HG03196 (cell line): ENCODE results near the gene RTF2.

ENCODE experiments used
- ATAC-seq: cut with Tn5 transposase; IDR thresholded peaks from one replicate; pipeline ENCODE4 v1.9.1; 2021; ENCODE audit not compliant: unreplicated experiment

Gene RTF2, protein sequence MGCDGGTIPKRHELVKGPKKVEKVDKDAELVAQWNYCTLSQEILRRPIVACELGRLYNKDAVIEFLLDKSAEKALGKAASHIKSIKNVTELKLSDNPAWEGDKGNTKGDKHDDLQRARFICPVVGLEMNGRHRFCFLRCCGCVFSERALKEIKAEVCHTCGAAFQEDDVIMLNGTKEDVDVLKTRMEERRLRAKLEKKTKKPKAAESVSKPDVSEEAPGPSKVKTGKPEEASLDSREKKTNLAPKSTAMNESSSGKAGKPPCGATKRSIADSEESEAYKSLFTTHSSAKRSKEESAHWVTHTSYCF

GRCh38 chr20:56468316-56469076 is at the start of gene RTF2:
TSS of gene RTF2 (plus strand) at chr20:56468627. CDS start at chr20:56468698, 71 bp downstream.
- peak; percentile 99 for ATAC-seq

DNA sequence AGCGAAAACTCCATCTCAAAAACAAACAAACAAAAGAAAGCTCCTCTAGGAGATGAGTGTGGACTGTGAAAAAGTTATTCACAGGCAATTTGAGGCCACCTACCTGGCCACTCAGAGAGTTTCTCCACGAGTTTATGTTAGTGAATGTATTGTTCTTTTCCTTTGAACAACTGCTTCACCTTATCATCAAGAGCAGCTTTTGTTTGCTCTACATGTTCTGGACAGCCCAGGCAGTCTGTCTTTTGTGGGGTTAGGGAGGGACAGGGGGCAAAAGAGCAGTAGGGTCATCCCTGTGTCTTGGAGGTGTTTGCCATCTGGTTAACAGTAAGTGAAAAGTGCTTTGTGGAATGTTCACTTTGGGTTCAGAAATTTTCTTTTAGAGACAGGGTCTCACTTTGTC is 48.4 kb upstream of the RTF2 start:
- no peak for ATAC-seq

DNA sequence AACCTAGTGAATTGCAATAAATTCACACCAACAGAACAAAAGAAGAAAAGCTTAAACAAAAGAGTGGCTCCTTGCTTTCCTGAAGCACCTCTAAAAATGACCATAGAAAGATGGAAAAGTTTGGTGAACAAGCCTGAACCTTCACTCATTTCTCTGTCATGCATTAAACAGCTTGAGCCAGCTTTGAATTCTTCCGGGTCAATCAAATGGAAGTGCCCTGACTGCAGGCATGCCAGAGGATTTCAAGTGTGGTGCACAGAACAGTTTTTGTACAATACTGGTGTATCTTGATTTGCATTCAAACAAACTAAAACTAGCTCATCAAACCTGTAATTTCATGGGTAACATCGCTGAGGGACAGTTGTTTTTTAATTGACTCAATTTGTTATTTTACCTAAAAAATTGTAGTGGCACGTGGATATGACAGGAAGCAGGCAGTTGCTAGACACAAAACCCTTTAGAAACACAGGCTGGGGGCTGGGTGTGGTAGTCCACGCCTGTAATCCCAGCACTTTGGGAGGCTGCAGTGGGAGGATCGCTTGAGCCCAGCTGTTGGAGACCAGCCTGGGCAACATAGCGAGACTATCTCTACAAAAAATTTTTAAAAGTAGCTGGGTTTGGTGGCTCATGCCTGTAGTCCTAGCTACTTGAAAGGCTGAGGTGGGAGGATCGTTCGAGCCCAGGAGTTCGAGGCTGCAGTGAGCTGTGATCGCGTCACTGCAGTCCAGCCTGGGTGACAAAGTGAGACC is 47.3 kb upstream of the RTF2 start:
- no peak for ATAC-seq

GRCh38 chr20:56422076-56422823 is 46.2 kb upstream of the RTF2 start:
- ATAC-seq, result no peak

GRCh38 chr20:56422824-56423189 is 45.6 kb upstream of the RTF2 start:
- no peak for ATAC-seq

DNA sequence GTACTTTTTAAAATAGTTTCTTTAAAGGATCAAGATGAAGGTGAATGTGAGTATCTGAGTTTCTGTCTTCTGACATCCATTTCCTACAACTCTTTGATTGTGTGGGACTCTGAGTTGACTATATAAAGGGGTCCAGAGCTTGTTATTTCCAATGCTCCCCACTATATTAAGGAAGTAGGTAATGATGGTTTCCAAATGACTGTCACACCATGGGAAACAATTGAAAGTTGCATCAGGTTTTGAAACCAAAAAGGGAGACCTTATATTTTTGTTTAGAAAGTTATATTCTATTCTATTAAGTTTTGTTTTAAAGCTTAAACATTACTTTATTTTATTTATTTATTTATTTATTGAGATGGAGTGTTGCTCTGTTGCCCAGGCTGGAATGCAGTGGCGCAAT is 45.2 kb upstream of the RTF2 start:
- ATAC-seq, result no peak

- ATAC-seq, result no peak
Observed at GRCh38 chr20:56423886-56424285, 44.5 kb upstream of the RTF2 start.

DNA sequence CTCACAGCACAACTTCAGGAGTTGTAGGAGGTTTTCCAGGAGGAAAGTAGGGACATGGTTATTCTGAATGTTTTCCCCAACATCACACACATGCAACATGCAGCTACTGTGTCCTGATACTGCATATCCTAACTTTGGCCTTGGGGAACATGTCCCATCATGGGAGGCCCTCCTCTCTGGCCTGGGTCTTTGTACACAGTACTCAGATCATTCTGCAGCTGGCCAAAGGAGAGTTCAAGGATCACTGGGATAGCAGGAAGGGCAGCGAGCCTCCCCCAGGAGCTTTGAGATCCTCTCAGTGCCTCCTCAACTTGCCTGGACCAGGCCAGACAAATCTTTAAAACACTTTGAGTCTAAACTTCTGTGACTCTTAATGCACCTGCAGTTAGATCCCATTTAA is 43.5 kb upstream of the RTF2 start:
- no peak for ATAC-seq

- ATAC-seq, result no peak
Observed at GRCh38 chr20:56426026-56426425, 42.4 kb upstream of the RTF2 start.

GRCh38 chr20:56426926-56427325 is 41.5 kb upstream of the RTF2 start:
- no peak for ATAC-seq

- ATAC-seq, result no peak
Observed at GRCh38 chr20:56427797-56428196, 40.6 kb upstream of the RTF2 start.

DNA sequence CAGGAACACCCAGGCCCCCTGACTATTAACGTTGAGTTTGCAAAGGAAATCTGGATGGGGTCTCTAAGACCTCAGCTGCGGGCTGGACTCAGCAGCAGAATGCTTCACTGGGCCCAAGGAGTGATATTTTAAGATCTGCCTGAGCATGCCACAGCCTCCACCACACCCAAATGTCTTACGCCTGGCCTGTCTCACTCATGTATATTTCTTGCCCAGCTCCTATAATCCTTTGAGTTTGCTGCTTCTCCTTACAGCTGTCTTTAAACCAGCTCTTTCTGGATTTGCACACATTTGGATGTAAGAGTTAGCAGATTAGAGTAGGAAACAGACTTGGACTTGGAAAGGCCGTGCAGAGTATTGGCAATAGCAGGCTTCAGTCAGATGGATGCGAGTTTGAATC is 40.0 kb upstream of the RTF2 start:
- ATAC-seq, result no peak

- no peak for ATAC-seq
Observed at GRCh38 chr20:56428881-56429280, 39.5 kb upstream of the RTF2 start.

- ATAC-seq, result no peak
Observed at GRCh38 chr20:56429502-56429901, 38.9 kb upstream of the RTF2 start.

- ATAC-seq, result no peak
Observed at GRCh38 chr20:56429941-56430340, 38.5 kb upstream of the RTF2 start.

DNA sequence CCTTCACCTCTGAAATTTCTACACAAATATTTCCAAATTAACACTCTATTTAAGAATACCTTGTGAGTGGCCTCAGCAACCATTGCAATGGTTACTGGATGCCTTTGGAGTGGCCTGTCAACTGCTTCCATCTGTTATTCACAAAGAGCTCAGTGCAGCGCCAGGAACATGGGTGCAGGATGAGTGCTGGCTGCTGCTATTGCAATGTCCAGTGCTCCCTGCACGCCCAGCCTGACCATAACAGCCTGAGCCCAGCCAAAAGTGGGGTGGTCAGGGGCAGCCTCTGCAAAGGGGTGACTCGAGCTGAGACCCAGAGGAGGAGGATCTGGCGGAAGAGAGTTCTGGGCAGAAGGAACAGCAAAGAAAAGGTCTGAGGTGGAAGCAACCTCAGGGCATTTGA is 38.0 kb upstream of the RTF2 start:
- no peak for ATAC-seq

GRCh38 chr20:56430957-56431356 is 37.5 kb upstream of the RTF2 start:
- ATAC-seq, result no peak

GRCh38 chr20:56431471-56431870 is 37.0 kb upstream of the RTF2 start:
- ATAC-seq, result no peak

DNA sequence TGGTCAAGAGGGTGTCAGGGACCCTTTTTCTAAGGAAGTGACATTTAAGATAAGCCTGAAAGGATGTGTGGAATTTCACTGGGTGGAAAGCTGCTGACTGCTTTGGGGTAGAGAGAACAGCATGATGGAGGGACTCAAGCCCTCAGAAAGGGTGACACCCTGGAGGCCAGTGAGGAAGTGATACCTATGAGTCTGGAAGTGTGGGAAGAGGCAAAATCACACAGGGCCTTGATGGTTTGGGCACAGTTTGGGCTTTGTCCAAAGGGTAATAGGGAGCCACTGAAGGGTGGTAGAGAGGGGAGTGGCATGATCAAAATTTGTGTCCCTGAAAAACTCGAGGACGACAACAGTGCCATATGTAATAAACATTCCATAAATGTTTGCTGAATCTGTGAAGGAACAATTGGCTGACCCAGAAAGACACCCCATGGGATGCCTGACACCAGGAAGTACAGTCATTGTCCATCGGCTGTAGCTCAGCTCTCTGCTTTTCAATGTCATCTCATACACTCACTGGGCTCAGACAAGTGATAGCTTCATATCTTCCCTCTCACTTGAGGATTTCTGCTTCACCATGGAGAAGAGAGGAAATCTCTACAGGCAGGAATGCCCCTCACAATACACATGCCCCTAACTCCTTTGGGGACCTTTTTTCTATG is 35.1 kb upstream of the RTF2 start:
- no peak for ATAC-seq

DNA sequence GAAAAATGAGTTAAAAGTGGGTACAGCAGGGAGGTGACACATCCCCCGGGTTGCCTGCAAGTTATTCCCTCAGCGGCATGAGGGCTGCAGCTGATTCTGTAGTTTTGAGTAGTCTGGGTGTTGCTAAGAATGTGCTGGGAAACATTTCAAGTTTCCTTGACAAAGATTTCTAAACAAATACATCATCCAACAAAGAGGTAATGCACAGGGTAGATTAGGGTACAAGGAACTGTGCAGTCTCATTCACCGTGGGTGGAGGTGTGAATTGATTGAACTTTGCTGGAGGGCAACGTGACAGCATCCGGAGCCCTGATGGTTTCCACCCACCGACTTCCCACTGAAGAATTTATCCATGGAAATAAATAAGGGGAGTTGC is 34.6 kb upstream of the RTF2 start:
- ATAC-seq, result no peak
